ENCODE data around the gene STAT5A.

STAT5A gene

DNA sequence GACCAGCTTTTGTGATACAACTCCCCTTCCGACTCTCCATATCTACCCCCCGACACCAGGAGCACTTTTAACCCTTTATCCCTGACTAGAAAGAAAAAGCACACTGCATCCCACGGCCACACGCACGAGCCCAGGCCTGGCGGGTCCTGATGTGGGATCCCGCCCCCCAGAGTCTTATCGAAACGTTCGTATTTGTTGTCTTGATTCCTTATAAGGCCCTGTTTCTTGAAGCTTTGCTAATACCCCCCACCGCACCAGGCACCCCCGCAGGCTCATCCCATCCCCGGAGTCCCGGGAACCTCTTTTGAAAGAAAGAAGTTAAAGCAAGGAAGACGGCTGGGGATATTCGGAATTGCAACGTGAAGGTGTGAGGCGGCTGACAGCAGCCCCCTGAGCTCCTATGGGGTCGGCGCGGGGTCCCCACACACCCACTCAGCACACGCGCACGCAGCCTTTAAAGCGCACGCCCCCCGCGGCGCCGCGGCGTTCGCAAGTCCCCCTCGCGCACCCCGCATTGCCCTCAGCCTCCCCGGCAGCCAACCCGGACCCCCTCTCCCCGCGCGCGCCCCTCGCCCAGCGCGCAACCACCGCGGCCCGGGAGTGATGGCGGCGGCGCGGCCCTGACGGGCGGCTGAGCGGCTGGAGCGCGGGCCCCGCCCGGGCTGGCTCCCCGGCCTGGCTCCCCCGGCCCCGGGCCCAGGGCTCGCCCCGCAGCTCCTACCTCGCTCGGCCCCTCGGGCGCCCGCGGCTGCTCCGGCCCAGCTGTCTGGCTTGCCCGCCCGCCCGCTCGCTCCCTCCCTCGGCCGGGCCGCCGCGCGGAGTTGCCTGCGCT lies 12.6 kb upstream of the STAT5A start:
- H3K4me3 ChIP-seq (replicated peaks; ENCODE audit: insufficient read depth, low read length) = peak overlapping the region; percentile 93
- TF ChIP-seq, protein P1, sequence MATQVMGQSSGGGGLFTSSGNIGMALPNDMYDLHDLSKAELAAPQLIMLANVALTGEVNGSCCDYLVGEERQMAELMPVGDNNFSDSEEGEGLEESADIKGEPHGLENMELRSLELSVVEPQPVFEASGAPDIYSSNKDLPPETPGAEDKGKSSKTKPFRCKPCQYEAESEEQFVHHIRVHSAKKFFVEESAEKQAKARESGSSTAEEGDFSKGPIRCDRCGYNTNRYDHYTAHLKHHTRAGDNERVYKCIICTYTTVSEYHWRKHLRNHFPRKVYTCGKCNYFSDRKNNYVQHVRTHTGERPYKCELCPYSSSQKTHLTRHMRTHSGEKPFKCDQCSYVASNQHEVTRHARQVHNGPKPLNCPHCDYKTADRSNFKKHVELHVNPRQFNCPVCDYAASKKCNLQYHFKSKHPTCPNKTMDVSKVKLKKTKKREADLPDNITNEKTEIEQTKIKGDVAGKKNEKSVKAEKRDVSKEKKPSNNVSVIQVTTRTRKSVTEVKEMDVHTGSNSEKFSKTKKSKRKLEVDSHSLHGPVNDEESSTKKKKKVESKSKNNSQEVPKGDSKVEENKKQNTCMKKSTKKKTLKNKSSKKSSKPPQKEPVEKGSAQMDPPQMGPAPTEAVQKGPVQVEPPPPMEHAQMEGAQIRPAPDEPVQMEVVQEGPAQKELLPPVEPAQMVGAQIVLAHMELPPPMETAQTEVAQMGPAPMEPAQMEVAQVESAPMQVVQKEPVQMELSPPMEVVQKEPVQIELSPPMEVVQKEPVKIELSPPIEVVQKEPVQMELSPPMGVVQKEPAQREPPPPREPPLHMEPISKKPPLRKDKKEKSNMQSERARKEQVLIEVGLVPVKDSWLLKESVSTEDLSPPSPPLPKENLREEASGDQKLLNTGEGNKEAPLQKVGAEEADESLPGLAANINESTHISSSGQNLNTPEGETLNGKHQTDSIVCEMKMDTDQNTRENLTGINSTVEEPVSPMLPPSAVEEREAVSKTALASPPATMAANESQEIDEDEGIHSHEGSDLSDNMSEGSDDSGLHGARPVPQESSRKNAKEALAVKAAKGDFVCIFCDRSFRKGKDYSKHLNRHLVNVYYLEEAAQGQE (IDR thresholded peaks at IDR 0.05; ENCODE audit: insufficient replicate concordance, low read depth) = no peak
- TF ChIP-seq GABPA (IDR thresholded peaks at IDR 0.05; ENCODE audit: low read depth) = no peak
- no peak for TF ChIP-seq CTCF (IDR thresholded peaks at IDR 0.05; ENCODE audit: insufficient read depth, low read length)
- no peak for TF ChIP-seq POLR2AphosphoS5 (IDR thresholded peaks at IDR 0.05; ENCODE audit: low read depth)
- no peak for TF ChIP-seq SPI1 (IDR thresholded peaks at IDR 0.05; ENCODE audit: borderline replicate concordance, low read depth)
- peak overlapping the region; percentile 55 for H3K27ac ChIP-seq (replicated peaks)
- H3K27me3 ChIP-seq (ENCODE audit: insufficient read depth, poor library complexity, severe bottlenecking) = no peaks in the 10 kb centered on the region
- DNase-seq (ENCODE audit: low read depth in 1 of 2, low spot score in 1 of 2) = no peak

DNA sequence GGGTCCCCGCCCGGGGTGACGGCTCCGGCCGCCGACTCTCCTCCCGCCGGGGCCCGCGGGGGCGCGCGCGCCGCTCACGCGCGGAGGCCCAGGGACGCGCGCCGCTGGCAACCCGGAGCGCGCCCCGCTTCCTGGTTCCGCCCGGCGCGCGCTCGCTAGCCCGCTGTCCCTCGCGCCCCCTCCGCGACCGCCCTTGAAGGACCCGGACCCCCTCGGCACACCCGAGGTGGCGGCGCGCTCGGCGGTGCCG lies 12.0 kb upstream of the STAT5A start, which contains the start of gene STAT5B:
TSS of gene STAT5B (minus strand) at position 33 of the 250 bp plus-strand sequence. CDS start 44,264 bp downstream, outside the sequence.
- no peak for TF ChIP-seq CTCF (IDR thresholded peaks at IDR 0.05; ENCODE audit: insufficient read depth, low read length)
- no peak for TF ChIP-seq GABPA (IDR thresholded peaks at IDR 0.05; ENCODE audit: low read depth)
- no peak for TF ChIP-seq SPI1 (IDR thresholded peaks at IDR 0.05; ENCODE audit: borderline replicate concordance, low read depth)
- TF ChIP-seq, protein P1 (IDR thresholded peaks at IDR 0.05; ENCODE audit: insufficient replicate concordance, low read depth) = peak; percentile 52
- 0 out of 2 replicates have a peak, but pooled peaks have one; percentile 30 for TF ChIP-seq POLR2AphosphoS5 (IDR thresholded peaks at IDR 0.05; ENCODE audit: low read depth)
- DNase-seq (ENCODE audit: low read depth in 1 of 2, low spot score in 1 of 2) = peak; percentile 41 to 60
- H3K4me3 ChIP-seq (replicated peaks; ENCODE audit: insufficient read depth, low read length) = peak within 1 kb of the TSS; percentile 93
- no peaks in the 10 kb centered on the region for H3K27me3 ChIP-seq (ENCODE audit: insufficient read depth, poor library complexity, severe bottlenecking)
- peak within 1 kb of the TSS; percentile 61 for H3K27ac ChIP-seq (replicated peaks)

DNA sequence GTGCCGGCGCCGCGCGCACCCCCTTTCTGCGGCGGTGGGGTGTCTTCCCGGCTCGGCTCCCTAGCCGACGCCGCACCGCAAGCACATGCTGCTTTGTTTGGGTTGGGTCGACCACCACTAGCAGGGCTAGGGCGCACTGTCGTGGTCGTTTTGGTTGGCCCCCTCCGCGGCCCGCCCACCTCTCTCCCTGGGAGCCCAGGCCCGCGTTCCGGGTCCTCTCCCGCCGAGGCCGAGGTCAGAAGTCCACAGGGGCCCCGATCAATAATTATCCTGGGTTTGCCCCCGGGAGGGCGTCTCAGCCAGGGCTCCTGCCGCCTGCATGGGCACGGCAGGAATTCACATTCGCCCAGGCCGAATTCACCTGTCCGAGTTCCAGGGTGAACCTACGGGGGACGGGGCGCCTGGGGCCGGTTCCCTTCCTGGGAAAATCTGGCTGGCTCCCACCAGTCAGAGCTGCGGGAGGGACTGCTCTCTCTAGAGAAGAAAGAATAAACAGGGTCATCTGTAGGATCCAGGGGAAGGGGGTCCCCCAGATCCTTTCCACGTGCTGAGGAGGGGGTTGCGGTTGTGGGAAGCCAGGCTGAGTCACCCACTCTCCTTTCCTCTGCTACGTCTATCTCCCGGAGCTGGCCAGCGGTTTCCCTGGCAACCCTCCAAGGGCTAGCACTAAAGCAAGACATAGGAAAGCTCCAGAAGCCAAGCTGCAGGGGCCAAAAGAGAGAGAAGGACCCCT lies 11.5 kb upstream of the STAT5A start:
- TF ChIP-seq CTCF (IDR thresholded peaks at IDR 0.05; ENCODE audit: insufficient read depth, low read length) (no peak), GABPA (IDR thresholded peaks at IDR 0.05; ENCODE audit: low read depth) (no peak), POLR2AphosphoS5 (IDR thresholded peaks at IDR 0.05; ENCODE audit: low read depth) (no peak; the same call in 1 of the 2 replicates), SPI1 (IDR thresholded peaks at IDR 0.05; ENCODE audit: borderline replicate concordance, low read depth) (no peak)
- TF ChIP-seq, protein P1 (IDR thresholded peaks at IDR 0.05; ENCODE audit: insufficient replicate concordance, low read depth) = no peak
- DNase-seq (ENCODE audit: low read depth in 1 of 2, low spot score in 1 of 2) = peak in 1 of 2 experiments; percentile 41
- Histone ChIP-seq H3K4me3 (replicated peaks; ENCODE audit: insufficient read depth, low read length) (peak overlapping the region; percentile 47), H3K27ac (replicated peaks) (peak overlapping the region; percentile 61), H3K27me3 (ENCODE audit: insufficient read depth, poor library complexity, severe bottlenecking) (no peaks in the 10 kb centered on the region)
